BJ (cell line): ENCODE measurements around the gene NUDT8. TPM values are rescaled to one million over a fixed set of nuclear protein-coding genes. Genes with fewer than 3 reads are reported as not detected.

Source experiments
- CTCF ChIA-PET: fragments of 350-600 bp; formaldehyde crosslinking; extraction: SDS; loops from one replicate; lab custom pipeline; 2021; ENCODE audit warnings: antibody characterized with exemption, inconsistent platforms; lab: Yijun Ruan, JAX
- POLR2A ChIA-PET: fragments of 300-600 bp; sonication (Branson Sonifier 250); formaldehyde crosslinking; extraction: SDS; loops from one replicate; lab custom pipeline; 2021; ENCODE audit warnings: antibody characterized with exemption; lab: Charles Lee
- DNase-seq: peaks from one replicate; pipeline ENCODE4 v3.0.0-alpha.2; 2011; ENCODE audit warnings: low read depth
- H3K27me3 ChIP-seq: 2 replicates; pipeline ENCODE4 v1.6.0; 2011; ENCODE audit warnings: low read length; ENCODE audit not compliant: control insufficient read depth, insufficient read depth
- H3K36me3 ChIP-seq: 2 replicates; pipeline ENCODE4 v1.5.1; 2011; ENCODE audit warnings: low read length; ENCODE audit not compliant: control insufficient read depth, insufficient read depth
- H3K4me3 ChIP-seq: 2 replicates; pipeline ENCODE4 v1.5.1; 2011; ENCODE audit warnings: low read depth, mild to moderate bottlenecking, control low read depth, low read length
- polyA plus RNA-seq: library from polyadenylated mRNA; depleted of rRNA; stranded (reverse); fragments of >200 nt; gene quantifications from 2 replicates; pipeline ENCODE4 v1.2.3, GENCODE V29; 2011
- TF ChIP-seq, protein P1 (sequence below): IDR thresholded peaks from 2 replicates; pipeline ENCODE4 v1.5.1; 2011; ENCODE audit warnings: low read depth, mild to moderate bottlenecking, control low read depth, inconsistent platforms, low read length, moderate library complexity; ENCODE audit not compliant: insufficient read depth

NUDT8 gene
- polyA plus RNA-seq, 1 experiment, result 1.7 TPM

DNA sequence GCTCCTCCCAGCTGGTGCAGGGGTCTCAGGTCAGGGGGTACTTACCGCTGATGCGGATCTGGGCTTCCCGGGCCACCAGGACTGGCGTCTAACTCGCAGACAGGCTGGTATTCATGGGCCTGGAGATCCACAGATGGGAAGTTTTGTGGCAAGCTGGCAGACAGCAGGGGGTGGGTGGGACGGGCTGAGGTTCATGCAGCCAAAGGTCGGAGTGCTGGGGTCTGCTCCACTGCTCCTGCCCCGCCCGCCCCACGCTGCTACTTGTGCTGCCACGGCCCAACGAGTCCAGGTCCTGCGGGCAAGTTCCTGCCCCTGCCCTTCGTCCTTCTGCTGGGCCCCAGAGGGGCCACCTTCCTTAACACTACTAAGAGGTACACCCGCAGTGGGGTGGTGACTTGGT is 17.7 kb upstream of the NUDT8 start:
- CTCF ChIA-PET, result interaction anchor here (1.2 to 9.0 kb wide), 3 partner anchors 8 to 17 kb away, joined by 3 to 48 read pairs (median 20); partner anchors contain the start of gene NUDT8
- no peaks in the 10 kb centered on the region; the same call in 1 of the 2 replicates for H3K27me3 ChIP-seq
- H3K4me3 ChIP-seq, result no peak overlapping the region
- POLR2A ChIA-PET, result no interaction called here
- TF ChIP-seq, protein P1, sequence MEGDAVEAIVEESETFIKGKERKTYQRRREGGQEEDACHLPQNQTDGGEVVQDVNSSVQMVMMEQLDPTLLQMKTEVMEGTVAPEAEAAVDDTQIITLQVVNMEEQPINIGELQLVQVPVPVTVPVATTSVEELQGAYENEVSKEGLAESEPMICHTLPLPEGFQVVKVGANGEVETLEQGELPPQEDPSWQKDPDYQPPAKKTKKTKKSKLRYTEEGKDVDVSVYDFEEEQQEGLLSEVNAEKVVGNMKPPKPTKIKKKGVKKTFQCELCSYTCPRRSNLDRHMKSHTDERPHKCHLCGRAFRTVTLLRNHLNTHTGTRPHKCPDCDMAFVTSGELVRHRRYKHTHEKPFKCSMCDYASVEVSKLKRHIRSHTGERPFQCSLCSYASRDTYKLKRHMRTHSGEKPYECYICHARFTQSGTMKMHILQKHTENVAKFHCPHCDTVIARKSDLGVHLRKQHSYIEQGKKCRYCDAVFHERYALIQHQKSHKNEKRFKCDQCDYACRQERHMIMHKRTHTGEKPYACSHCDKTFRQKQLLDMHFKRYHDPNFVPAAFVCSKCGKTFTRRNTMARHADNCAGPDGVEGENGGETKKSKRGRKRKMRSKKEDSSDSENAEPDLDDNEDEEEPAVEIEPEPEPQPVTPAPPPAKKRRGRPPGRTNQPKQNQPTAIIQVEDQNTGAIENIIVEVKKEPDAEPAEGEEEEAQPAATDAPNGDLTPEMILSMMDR, result no peak
- DNase-seq, result no peak
- H3K36me3 ChIP-seq, result no peaks in the 10 kb centered on the region

DNA sequence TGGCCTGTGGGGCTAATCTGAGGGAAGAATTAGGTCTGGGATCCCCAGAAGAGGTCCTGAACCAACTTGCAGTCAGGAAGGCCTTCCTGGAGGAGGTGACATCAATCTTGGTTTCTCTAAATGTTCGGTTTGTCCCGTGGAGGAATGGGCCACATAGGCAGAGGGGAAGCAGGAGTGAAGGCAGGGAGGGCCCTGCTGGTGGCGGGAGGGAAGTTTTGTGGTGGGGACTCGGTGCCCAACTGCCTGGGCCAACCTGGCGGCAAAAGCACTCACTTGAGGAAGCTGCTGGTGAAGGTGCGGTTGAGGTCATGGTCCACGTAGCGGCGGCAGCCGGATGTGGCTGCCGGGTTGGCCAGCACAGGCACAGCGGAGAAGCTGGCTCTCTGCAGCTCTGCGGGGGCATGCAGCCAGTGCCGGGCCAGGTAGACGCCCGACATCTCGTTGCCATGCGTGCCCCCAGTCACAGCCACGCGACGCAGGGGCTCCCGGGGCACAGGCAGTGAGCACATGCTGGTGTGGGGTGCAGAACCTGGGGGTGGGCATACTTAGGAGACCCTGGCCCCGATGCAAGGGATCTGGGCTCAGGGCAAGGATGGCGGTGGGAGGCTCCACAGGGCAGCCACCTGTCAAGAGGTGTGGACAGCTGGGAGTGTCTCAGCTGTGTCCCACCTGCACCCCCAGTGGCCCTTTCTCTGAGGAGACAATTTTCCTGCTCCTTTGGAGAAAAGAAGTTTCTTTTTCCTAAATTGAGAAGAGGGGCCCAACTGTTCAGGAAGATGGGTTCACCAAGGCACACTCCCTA is 17.0 kb upstream of the NUDT8 start:
- H3K27me3 ChIP-seq, result no peaks in the 10 kb centered on the region; the same call in 1 of the 2 replicates
- DNase-seq, result no peak
- TF ChIP-seq, protein P1, result no peak
- ChIA-PET POLR2A (no interaction called here), CTCF (interaction anchor here (1.2 to 9.0 kb wide), 3 partner anchors 8 to 16 kb away, joined by 3 to 48 read pairs (median 20); partner anchors contain the start of gene NUDT8)
- no peak overlapping the region for H3K4me3 ChIP-seq
- H3K36me3 ChIP-seq, result no peaks in the 10 kb centered on the region

DNA sequence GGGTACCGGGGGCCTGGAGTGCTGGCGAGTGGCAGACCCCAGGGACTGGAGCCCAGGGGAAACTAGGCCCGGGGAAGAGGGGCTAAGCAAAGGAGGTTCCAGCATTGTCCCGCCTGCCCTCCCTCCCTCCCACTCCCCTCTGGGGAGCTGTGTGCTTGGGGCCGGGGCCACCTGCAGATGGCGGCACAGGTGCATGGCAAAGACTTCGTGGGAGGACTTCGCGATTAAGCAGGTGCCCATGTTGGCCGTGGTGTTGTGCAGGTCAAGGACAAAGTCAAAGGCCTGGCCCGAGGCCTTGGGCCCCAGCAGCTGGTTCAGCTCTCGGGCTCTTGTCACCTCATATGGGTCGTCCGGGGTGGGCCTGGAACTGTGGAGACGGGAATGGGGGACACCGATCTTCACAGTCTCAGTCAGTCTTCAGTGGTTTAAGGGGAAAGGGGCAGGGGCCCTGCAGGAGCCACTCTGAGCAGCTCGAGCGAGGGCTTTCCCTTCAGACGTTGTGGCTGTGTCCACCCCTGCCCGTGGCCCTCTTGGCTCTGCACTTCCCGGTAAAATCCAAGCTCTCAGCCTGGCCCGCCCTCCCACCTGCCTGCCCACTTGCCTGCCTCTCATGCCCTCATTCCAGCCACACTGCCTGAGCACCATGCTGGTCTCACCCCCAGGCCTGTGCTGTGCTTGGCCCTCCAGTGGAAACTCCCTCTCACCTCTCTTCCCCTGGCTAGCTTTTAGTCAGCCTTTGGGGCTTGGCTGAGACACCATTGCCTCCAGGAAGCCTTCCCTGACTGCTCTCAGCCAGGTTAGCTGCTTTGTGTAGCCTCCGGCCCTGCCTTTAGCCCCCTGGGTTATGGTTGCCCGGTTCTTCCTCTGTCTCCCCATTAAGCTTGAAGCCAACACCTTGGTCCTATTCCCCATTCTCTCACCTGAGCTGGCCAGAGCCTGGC is 16.1 kb upstream of the NUDT8 start:
- CTCF ChIA-PET, result interaction anchor here (4.5 to 9.0 kb wide), 2 partner anchors 13 to 15 kb away, joined by 20 to 48 read pairs; partner anchors contain the start of gene NUDT8
- POLR2A ChIA-PET, result no interaction called here
- Histone ChIP-seq H3K27me3 (peaks cover 1% of the 10 kb centered on the region; the same call in 1 of the 2 replicates), H3K4me3 (no peak overlapping the region), H3K36me3 (no peaks in the 10 kb centered on the region)
- TF ChIP-seq, protein P1, result no peak
- DNase-seq, result no peak

DNA sequence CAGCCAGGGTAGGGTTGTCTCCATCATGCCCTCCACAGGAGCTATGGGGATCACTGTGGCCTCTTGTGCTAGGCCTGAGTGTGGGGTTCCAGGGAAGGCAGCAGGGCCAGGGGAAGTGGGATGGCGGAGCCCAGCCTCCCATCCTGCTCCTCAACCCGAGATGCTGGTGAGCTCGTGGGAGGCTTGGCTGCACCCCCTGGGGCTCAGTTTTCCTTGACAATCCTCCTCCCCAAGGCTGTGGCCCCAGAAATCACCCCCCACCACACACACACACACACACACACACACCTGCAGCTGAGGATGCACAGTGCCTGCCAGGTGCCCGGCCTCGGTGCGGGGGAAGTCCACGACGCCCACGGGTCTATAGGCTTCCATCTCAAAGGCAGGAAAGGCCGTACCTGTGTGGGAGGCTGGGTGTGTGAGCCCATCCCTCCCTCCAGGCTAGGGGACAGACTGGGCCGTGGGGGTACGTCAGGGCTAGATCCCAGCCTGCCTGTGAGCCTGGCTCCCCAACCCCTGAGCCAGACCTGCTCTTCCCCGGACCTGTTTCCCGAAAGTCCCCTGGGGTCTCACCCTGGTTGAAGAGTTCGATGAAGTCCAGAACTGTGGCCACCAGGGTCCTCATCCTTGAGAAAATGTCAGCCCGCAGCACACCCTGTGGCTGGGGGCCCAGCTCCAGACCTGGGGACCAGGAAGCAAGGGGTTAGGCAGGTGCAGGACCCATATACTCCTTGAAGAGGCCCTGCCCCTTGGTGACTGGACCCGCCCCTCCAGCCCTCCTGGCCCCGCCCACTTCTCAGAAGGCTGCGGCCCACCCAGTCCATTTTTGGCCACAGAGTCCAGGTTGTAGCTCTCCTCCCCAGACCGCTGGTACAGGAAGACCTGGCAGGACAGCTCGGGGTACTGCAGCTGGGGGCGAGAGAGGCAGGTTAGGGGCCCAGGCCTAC is 15.0 kb upstream of the NUDT8 start:
- H3K27me3 ChIP-seq, result peaks cover 5% of the 10 kb centered on the region; the same call in 1 of the 2 replicates
- POLR2A ChIA-PET, result no interaction called here
- no peak for DNase-seq

More for the DNA sequence above, 15.0 kb upstream of the NUDT8 start:
- CTCF ChIA-PET, result interaction anchor here (2.7 to 9.0 kb wide), 3 partner anchors 14 to 15 kb away, joined by 6 to 48 read pairs (median 20); partner anchors contain the start of gene NUDT8
- H3K4me3 ChIP-seq, result no peak overlapping the region
- H3K36me3 ChIP-seq, result no peaks in the 10 kb centered on the region
- TF ChIP-seq, protein P1, result no peak
